ENCODE data around the gene PCSK6.
"Not testable (repeated sequence)": the region's sequence is repeated elsewhere in the genome, so short reads cannot be mapped to it uniquely, and the experiment has no call there.

The PCSK6 gene

GRCh38 chr15:101378171-101378755 is 111.2 kb downstream of the PCSK6 start:
- no peak overlapping the region for H3K4me3 ChIP-seq (ENCODE audit: low read depth, low read length)

DNA sequence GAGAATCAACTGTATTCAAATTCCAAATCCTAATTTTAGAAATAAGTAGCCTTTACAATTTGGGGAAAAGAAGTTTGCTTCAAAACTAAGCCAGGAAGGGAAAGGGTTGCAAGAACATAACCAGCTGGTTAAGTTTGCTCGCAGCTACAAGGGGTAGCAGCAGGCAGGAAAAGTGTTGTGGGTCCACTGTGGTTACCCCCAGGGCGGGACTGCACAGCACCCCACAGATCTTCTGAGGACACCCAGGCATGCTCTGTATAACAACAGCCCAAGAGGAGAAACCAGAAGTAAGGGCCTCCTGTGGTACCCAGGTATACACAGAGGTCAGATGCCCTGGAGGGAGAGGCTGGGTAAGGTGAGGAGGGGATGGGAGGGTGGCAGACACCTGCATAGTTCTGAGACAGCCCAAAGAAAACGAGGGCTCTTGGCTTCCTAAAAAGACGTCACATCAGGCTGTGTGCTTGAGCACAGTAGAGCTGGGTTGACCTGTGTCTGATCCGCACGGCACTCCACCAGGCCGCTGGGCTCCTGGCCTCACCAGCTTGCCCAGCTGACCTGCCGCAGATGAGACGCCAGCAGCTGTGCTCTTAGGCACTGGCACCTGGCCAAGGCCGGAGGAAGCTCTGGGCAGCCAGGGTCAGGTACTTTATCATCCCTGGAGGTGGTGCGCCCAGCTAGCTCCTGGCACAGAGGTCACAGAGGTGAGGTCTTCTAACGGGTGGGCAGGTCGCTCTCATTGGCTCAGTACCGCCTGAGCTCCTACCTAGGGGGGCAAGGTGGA is 112.7 kb downstream of the PCSK6 start:
- DNase-seq (ENCODE audit: low read depth), result no peak
- TF ChIP-seq, protein P1, sequence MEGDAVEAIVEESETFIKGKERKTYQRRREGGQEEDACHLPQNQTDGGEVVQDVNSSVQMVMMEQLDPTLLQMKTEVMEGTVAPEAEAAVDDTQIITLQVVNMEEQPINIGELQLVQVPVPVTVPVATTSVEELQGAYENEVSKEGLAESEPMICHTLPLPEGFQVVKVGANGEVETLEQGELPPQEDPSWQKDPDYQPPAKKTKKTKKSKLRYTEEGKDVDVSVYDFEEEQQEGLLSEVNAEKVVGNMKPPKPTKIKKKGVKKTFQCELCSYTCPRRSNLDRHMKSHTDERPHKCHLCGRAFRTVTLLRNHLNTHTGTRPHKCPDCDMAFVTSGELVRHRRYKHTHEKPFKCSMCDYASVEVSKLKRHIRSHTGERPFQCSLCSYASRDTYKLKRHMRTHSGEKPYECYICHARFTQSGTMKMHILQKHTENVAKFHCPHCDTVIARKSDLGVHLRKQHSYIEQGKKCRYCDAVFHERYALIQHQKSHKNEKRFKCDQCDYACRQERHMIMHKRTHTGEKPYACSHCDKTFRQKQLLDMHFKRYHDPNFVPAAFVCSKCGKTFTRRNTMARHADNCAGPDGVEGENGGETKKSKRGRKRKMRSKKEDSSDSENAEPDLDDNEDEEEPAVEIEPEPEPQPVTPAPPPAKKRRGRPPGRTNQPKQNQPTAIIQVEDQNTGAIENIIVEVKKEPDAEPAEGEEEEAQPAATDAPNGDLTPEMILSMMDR (conservative IDR thresholded peaks at IDR 0.05; ENCODE audit: low read depth, low read length), result no peak
- H3K4me3 ChIP-seq (ENCODE audit: low read depth, low read length), result no peak overlapping the region

More at GRCh38 chr15:101378171-101378755, 111.2 kb downstream of the PCSK6 start:
- DNase-seq (ENCODE audit: low read depth), result no peak
- TF ChIP-seq, protein P1 (conservative IDR thresholded peaks at IDR 0.05; ENCODE audit: low read depth, low read length), result no peak

DNA sequence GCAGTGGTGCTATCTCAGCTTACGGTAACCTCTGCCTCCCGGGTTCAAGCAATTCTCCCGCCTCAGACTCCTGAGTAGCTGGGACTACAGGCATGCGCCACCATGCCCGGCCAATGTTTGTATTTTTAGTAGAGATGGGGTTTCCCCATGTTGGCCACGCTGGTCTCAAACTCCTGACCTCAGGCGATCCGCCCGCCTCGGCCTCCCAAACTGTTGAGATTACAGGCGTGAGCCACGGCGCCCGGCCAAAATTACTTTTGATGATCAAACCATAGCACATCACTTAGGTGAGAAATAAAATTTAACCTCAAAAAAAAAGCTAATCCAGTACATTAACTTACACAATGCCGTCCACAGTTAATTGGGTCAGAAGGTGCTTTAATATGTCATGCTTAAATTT is 114.5 kb downstream of the PCSK6 start:
- not testable (repeated sequence) for H3K4me3 ChIP-seq (ENCODE audit: low read depth, low read length); DNase-seq (ENCODE audit: low read depth)

DNA sequence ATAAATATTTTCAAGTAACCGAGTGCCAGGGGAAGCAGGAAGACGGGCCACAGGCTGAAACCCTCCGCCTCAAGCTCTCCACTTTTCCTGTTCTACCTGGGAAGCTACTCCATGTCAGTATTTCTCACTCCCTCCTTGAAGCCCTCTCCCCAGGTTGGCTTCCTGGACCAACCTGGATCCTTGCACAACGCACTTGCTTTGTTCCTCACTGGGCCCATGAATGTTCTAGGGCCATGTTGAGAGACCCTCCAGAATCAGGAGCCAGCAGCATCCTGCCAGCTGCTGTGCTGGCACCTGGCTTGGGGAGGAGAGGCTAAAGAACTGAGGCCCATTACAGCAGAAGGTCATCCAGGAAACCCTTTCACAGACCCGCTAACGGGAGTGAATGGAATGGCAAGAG is 115.2 kb downstream of the PCSK6 start:
- no peak for DNase-seq (ENCODE audit: low read depth)
- TF ChIP-seq, protein P1 (conservative IDR thresholded peaks at IDR 0.05; ENCODE audit: low read depth, low read length), result no peak
- no peak overlapping the region for H3K4me3 ChIP-seq (ENCODE audit: low read depth, low read length)

DNA sequence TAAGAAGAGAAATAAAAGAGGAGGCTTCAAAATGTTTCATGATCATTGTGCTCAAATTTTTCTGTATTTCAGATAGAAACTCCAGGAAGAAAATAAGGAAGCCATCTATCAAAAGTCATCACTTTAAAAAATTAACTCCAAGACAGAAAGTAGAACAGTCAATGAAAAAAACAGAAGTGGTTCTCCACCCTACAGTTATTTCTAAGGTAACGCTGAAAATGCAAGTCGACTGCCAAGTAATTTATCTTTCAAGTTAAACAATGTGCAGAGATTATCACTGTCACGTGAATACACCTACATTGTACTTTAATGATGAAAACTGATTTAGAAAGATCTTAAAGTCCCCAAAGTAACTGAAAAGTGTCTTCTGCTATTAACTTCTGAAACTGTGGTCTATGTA is 115.9 kb downstream of the PCSK6 start:
- H3K4me3 ChIP-seq (ENCODE audit: low read depth, low read length), result no peak overlapping the region
- no peak for DNase-seq (ENCODE audit: low read depth)
- TF ChIP-seq, protein P1 (conservative IDR thresholded peaks at IDR 0.05; ENCODE audit: low read depth, low read length), result no peak

DNA sequence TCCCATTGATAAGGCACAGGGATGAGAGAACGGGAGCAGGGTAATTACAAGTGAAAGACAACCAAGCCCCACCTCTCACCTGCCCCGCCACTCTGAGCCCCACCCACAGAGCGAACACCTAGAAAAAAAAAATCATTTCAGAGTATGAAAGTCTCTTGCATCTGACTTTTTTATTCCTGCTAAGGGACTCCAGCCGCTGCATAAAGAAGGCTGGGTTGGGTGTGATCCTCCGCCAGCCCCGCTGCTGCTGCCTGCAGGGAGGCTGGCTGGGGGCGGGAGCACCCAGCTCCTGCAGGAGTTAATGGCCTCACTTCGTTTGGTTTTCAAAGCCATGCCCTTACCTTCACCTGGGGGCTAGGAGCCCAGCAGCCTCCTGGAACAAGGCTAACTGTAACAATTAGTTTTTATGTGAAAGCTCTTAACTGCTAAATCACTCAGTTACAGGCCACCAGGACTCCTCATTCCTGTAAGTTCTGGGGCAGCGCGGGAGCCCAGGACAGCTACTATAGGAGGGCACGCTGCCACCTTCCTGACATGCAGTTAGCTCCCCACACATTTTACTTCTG is 116.5 kb downstream of the PCSK6 start:
- TF ChIP-seq, protein P1 (conservative IDR thresholded peaks at IDR 0.05; ENCODE audit: low read depth, low read length), result no peak
- no peak for DNase-seq (ENCODE audit: low read depth)
- no peak overlapping the region for H3K4me3 ChIP-seq (ENCODE audit: low read depth, low read length)

DNA sequence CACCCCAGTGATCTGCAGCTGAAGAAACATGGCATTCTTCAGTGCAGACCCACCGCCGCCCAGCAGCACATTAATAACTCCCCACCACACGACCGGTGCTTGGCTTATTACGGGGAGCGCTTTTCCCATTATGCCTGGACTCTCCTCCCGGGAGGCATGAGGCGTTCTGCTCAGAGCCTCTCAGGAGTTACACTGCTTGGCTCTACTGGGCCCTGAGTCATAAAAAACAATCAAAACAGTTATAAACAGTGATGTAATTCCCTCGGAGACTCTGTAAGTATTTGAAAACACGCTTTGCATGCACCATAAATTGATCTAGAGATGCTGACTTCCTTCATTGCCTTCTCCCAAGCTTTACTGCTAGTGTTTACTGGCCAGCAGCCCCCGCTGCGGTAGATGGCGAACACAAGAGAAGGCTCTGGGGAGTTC is 117.3 kb downstream of the PCSK6 start:
- H3K4me3 ChIP-seq (ENCODE audit: low read depth, low read length), result no peak overlapping the region
- TF ChIP-seq, protein P1 (conservative IDR thresholded peaks at IDR 0.05; ENCODE audit: low read depth, low read length), result no peak
- peak; percentile 34 for DNase-seq (ENCODE audit: low read depth)
